Measurements from ENCODE around the gene ATP5MG. TPM values are rescaled to one million over a fixed set of nuclear protein-coding genes. Genes with fewer than 3 reads are reported as not detected.

ATP5MG gene
- total RNA-seq, 1 experiment from 2014 or later: 205 TPM

DNA sequence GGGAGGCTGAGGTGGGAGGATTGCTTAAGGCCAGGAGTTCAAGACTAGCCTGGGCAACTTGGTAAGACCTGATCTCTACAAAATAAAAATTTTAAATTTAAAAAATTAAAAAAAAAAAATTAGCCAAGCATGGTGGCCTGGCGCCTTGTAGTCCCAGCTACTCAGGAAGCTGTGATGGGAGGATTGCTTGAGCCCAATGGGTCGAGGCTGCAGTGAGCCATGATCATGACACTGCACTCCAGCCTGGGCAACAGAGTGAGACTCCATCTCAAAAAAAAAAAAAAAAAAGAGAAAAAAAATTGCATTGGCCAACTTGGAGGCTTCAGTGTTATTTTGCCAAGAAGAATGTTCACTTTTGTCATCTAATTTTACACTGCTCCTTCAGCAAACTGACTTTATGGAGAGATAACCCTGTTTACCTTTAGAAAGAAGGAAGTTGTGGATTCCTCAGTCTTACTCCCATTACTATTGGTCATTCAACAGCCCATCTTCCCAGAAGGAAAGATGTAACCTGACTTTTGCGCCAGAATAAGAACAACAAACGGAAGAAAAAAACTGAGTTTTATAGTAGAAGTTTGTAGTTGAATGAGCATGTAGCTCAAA lies 48.0 kb downstream of the ATP5MG start:
- no peak for ATAC-seq

GRCh38 chr11:118450451-118450850 lies 49.0 kb downstream of the ATP5MG start:
- no peak overlapping the region for H3K9ac ChIP-seq (ENCODE audit: low read length)
- ChIA-PET CTCF (no interaction called here), POLR2A (no interaction called here), RAD21 (ENCODE audit: low non-redundant PET in 1 of 2, low total read pairs in 2 of 2, uncharacterized antibody in 2 of 2, unreplicated experiment in 2 of 2) (no interaction called here)
- BruUV-seq (replicated peaks): no TSS peak
- no peak for ATAC-seq
- DNase-seq (ENCODE audit: low read depth, low spot score): no peak
- H4K20me1 ChIP-seq (ENCODE audit: insufficient read depth): peaks cover 10% of the 10 kb centered on the region; the same call in 1 of the 2 replicates
- no peaks in the 10 kb centered on the region for H3K9me2 ChIP-seq (ENCODE audit: insufficient read depth)
- no peak overlapping the region for H2AFZ ChIP-seq (ENCODE audit: low read depth, low read length, poor library complexity, severe bottlenecking)
- intact Hi-C loops (cut with micrococcal nuclease): no loop called here
- no peak overlapping the region for H3K4me3 ChIP-seq (replicated peaks in 1 of 2; ENCODE audit: low read depth in 1 of 2, low read length in 2 of 2)
- no peaks in the 10 kb centered on the region; a peak in 2 of 4 replicates for H3K36me3 ChIP-seq (ENCODE audit: control insufficient read depth in 1 of 2, insufficient read depth in 2 of 2, low read length in 2 of 2)
- H3K79me2 ChIP-seq (ENCODE audit: insufficient read depth, low read length): peaks cover 84% of the 10 kb centered on the region
- H3K4me1 ChIP-seq (ENCODE audit: control insufficient read depth in 1 of 2, insufficient read depth in 2 of 2, low read length in 2 of 2): no peaks in the 10 kb centered on the region
- no peak for TF ChIP-seq CBX3 (IDR thresholded peaks at IDR 0.05; ENCODE audit: low read depth)
- no peak overlapping the region for H3K4me2 ChIP-seq (ENCODE audit: low read length)
- no peak overlapping the region for H3K27ac ChIP-seq (ENCODE audit: low read depth, low read length)
- H3K9me3 ChIP-seq (ENCODE audit: control insufficient read depth in 1 of 2, insufficient read depth in 1 of 2, low read depth in 1 of 2, low read length in 2 of 2): no peaks in the 10 kb centered on the region
- H3K27me3 ChIP-seq (ENCODE audit: insufficient read depth, low read length): no peaks in the 10 kb centered on the region

More for the DNA sequence above, 48.0 kb downstream of the ATP5MG start:
- Histone ChIP-seq H3K27ac (ENCODE audit: low read depth, low read length) (no peak overlapping the region), H3K4me3 (replicated peaks in 1 of 2; ENCODE audit: low read depth in 1 of 2, low read length in 2 of 2) (no peak overlapping the region), H3K9me3 (ENCODE audit: control insufficient read depth in 1 of 2, insufficient read depth in 1 of 2, low read depth in 1 of 2, low read length in 2 of 2) (no peaks in the 10 kb centered on the region), H3K9ac (ENCODE audit: low read length) (no peak overlapping the region), H3K4me1 (ENCODE audit: control insufficient read depth in 1 of 2, insufficient read depth in 2 of 2, low read length in 2 of 2) (no peaks in the 10 kb centered on the region), H3K4me2 (ENCODE audit: low read length) (no peak overlapping the region), H3K36me3 (ENCODE audit: control insufficient read depth in 1 of 2, insufficient read depth in 2 of 2, low read length in 2 of 2) (no peaks in the 10 kb centered on the region; a peak in 2 of 4 replicates), H3K79me2 (ENCODE audit: insufficient read depth, low read length) (peaks cover 86% of the 10 kb centered on the region), H3K9me2 (ENCODE audit: insufficient read depth) (no peaks in the 10 kb centered on the region), H3K27me3 (ENCODE audit: insufficient read depth, low read length) (no peaks in the 10 kb centered on the region), H2AFZ (ENCODE audit: low read depth, low read length, poor library complexity, severe bottlenecking) (no peak overlapping the region), H4K20me1 (ENCODE audit: insufficient read depth) (peaks cover 10% of the 10 kb centered on the region; the same call in 1 of the 2 replicates)
- no peak for TF ChIP-seq MAX (IDR thresholded peaks at IDR 0.05)
- TF ChIP-seq FOSL1 (IDR thresholded peaks at IDR 0.05; ENCODE audit: low read depth): no peak
- no peak for TF ChIP-seq SRF (IDR thresholded peaks at IDR 0.05; ENCODE audit: low read depth)
- no peak for TF ChIP-seq EZH2phosphoT487 (IDR thresholded peaks at IDR 0.05; ENCODE audit: borderline replicate concordance)
- BruUV-seq (replicated peaks): no TSS peak
- ChIA-PET POLR2A (no interaction called here), CTCF (no interaction called here), RAD21 (ENCODE audit: low non-redundant PET in 1 of 2, low total read pairs in 2 of 2, uncharacterized antibody in 2 of 2, unreplicated experiment in 2 of 2) (interaction anchor here in 1 of 2 experiments (0.7 kb wide), 1 partner anchor 21 kb away, joined by 4 read pairs; no protein-coding TSS in a partner anchor)
- no peak for DNase-seq (ENCODE audit: low read depth, low spot score)
- intact Hi-C loops (cut with micrococcal nuclease): no loop called here

Other genes with a start within 250 kb of the ATP5MG start
- gene SCN4B, start 248.8 kb upstream of the ATP5MG start, total RNA-seq (2021; ENCODE audit: unreplicated experiment): 0.32 TPM
- not detected for gene SCN2B, start 225.0 kb upstream of the ATP5MG start, total RNA-seq (2021; ENCODE audit: unreplicated experiment)
- gene JAML, start 176.6 kb upstream of the ATP5MG start, total RNA-seq (2021; ENCODE audit: unreplicated experiment): 0.30 TPM
- 8.7 TPM for gene MPZL3, start 149.2 kb upstream of the ATP5MG start, total RNA-seq (2021; ENCODE audit: unreplicated experiment)
- gene MPZL2, start 137.3 kb upstream of the ATP5MG start, total RNA-seq (2021; ENCODE audit: unreplicated experiment): 16.8 TPM
- gene CD3E, start 96.9 kb upstream of the ATP5MG start, total RNA-seq (2021; ENCODE audit: unreplicated experiment): 0.79 TPM
- 1.0 TPM for gene CD3D, start 58.9 kb upstream of the ATP5MG start, total RNA-seq (2021; ENCODE audit: unreplicated experiment)
- gene CD3G, start 57.3 kb upstream of the ATP5MG start, total RNA-seq (2021; ENCODE audit: unreplicated experiment): 0.20 TPM
- 49.9 TPM for gene UBE4A, start 42.0 kb upstream of the ATP5MG start, total RNA-seq (2021; ENCODE audit: unreplicated experiment)
- gene KMT2A, start 34.9 kb downstream of the ATP5MG start, total RNA-seq (2021; ENCODE audit: unreplicated experiment): 50.4 TPM
- gene TTC36, start 125.9 kb downstream of the ATP5MG start, total RNA-seq (2021; ENCODE audit: unreplicated experiment): 0.47 TPM
- 27.0 TPM for gene TMEM25, start 129.6 kb downstream of the ATP5MG start, total RNA-seq (2021; ENCODE audit: unreplicated experiment)
- 12.1 TPM for gene IFT46, start 164.3 kb downstream of the ATP5MG start, total RNA-seq (2021; ENCODE audit: unreplicated experiment)
- 147 TPM for gene ARCN1, start 170.8 kb downstream of the ATP5MG start, total RNA-seq (2021; ENCODE audit: unreplicated experiment)
- 36.2 TPM for gene PHLDB1, start 206.0 kb downstream of the ATP5MG start, total RNA-seq (2021; ENCODE audit: unreplicated experiment)